ENCODE data around the gene CEPT1. TPM values are rescaled to one million over a fixed set of nuclear protein-coding genes. Genes with fewer than 3 reads are reported as not detected.

The CEPT1 gene
- polyA plus RNA-seq, 1 donor = 57.3 TPM

DNA sequence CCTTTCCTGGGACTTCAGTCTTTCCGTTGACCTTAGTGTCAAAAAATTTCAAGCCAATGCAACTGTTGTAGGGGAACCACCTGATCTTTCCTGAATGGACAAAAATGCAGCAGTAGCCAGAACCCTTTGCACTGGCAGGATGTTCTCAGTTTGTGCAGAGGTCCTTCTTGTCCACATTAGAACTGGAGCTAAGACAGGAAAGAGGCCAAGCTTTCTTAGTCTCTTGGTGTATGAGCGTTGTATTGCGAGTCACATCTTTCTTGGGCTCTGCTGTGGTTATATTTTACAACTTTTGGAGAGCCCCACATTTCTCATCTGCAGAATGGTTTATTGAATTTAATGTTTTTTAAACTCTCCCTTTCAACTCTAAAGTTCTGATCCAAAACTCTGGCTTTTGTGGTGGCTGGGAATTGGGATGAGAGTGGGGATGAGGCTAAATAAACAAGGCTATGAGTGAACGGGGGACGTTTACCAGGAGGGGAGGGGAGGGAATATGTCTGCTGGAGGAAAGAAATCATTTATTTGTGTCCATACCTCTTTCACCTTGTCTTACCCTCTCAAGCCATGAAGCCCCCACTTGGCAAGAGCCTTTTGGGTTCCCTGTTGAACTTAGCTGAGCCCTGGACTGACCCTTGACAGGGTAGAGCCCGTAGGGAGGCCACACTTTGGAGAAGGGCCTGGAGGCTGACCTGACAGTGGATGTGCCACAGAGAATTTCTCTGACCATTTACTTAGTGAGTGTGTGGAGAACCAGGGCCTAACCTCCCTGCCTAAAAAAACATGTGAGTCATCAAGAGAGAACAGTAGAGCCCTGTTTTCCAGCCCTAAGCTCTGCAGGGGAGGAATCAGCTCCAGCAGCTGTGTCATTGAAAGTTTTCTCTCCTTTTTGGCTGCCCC, 88.1 kb downstream of the CEPT1 start:
- Histone ChIP-seq H3K27ac (ENCODE audit: low read length) (no peak overlapping the region), H3K9me3 (ENCODE audit: control insufficient read depth, low read depth, low read length) (no peaks in the 10 kb centered on the region), H3K27me3 (ENCODE audit: control insufficient read depth, insufficient read depth, low read length) (no peaks in the 10 kb centered on the region), H3K4me1 (ENCODE audit: control insufficient read depth, insufficient read depth, low read length) (no peaks in the 10 kb centered on the region), H3K36me3 (ENCODE audit: control insufficient read depth, insufficient read depth, low read length) (no peaks in the 10 kb centered on the region), H3K4me3 (ENCODE audit: low read length) (no peak overlapping the region)
- DNase-seq = no peak
- WGBS (ENCODE audit: insufficient coverage, low lambda C conversion rate) = 50% methylated on average over 2 of the region's 6 CpGs

DNA sequence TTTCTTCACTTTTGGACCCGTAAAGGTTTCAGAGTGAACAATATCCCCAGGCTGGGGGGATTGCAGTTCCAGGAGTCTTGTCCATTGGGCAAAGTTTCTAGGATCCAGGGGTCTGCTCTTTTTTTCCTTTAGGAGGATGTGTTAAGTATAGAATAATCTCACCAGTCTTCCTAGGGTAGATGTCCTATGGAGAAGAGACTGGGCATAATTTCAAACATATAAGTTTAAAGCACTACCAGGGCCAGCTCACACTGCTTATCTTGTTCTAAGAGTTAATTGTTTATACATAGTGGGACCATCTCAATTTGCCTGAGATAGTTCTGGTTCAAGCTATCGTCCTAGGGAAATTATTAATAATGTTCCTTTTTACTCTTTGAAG, 88.7 kb downstream of the CEPT1 start:
- DNase-seq = no peak
- H3K9me3 ChIP-seq (ENCODE audit: control insufficient read depth, low read depth, low read length) = no peaks in the 10 kb centered on the region
- no peak overlapping the region for H3K4me3 ChIP-seq (ENCODE audit: low read length)
- no peaks in the 10 kb centered on the region for H3K4me1 ChIP-seq (ENCODE audit: control insufficient read depth, insufficient read depth, low read length)
- H3K27me3 ChIP-seq (ENCODE audit: control insufficient read depth, insufficient read depth, low read length) = no peaks in the 10 kb centered on the region
- WGBS (ENCODE audit: insufficient coverage, low lambda C conversion rate) = no CpG with 5 or more reads among the region's 2 CpGs
- no peak overlapping the region for H3K27ac ChIP-seq (ENCODE audit: low read length)
- H3K36me3 ChIP-seq (ENCODE audit: control insufficient read depth, insufficient read depth, low read length) = no peaks in the 10 kb centered on the region

DNA sequence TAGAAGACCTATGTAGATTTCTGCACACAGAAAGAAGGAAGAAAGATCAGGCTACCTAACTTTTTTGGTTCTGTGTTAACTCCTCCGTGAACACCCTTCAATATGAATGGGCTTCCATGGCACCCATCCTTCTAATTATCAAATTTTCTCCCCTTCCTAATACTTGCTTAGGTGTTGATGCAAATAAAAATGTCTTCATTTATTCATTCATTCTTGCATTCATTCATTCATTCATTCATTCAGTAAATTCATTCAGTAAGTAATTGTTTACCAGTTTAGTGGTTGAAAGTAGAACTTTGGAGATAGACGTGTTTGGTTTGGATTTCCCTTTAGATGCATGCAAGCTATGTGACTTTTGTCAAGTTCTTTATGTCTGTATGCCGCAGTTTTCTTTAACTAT, 92.1 kb downstream of the CEPT1 start:
- Histone ChIP-seq H3K4me3 (ENCODE audit: low read length) (no peak overlapping the region), H3K4me1 (ENCODE audit: control insufficient read depth, insufficient read depth, low read length) (no peaks in the 10 kb centered on the region), H3K9me3 (ENCODE audit: control insufficient read depth, low read depth, low read length) (no peaks in the 10 kb centered on the region), H3K36me3 (ENCODE audit: control insufficient read depth, insufficient read depth, low read length) (no peaks in the 10 kb centered on the region), H3K27ac (ENCODE audit: low read length) (no peak overlapping the region), H3K27me3 (ENCODE audit: control insufficient read depth, insufficient read depth, low read length) (peaks cover 8% of the 10 kb centered on the region)
- 100% methylated on average over 1 of the region's 3 CpGs for WGBS (ENCODE audit: insufficient coverage, low lambda C conversion rate)
- no peak for DNase-seq

DNA sequence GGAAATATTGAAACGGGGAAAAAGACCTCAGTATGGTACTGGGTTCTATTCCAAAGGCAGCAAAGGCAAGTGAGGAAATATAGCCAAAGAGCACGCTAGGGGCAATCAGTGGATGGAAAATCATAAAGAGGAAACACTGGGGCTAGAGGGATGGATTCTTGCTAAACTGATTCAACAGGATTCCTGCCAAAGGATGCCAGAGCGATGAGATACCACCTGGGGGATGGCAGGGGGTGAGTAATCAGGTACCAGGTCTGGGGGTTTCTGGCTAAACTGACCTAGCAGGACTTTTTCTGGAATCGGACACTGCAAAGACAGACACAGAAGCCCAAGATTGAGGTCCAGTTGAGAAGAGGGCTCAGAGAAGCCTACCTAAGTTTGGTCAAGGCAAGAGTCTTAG, 94.2 kb downstream of the CEPT1 start:
- no peak overlapping the region for H3K4me3 ChIP-seq (ENCODE audit: low read length)
- H3K9me3 ChIP-seq (ENCODE audit: control insufficient read depth, low read depth, low read length) = no peaks in the 10 kb centered on the region
- no peak for DNase-seq
- no peak overlapping the region for H3K27ac ChIP-seq (ENCODE audit: low read length)
- no peaks in the 10 kb centered on the region for H3K36me3 ChIP-seq (ENCODE audit: control insufficient read depth, insufficient read depth, low read length)
- H3K27me3 ChIP-seq (ENCODE audit: control insufficient read depth, insufficient read depth, low read length) = peaks cover 10% of the 10 kb centered on the region
- no peaks in the 10 kb centered on the region for H3K4me1 ChIP-seq (ENCODE audit: control insufficient read depth, insufficient read depth, low read length)
- 80% methylated on average over 1 of the region's 4 CpGs for WGBS (ENCODE audit: insufficient coverage, low lambda C conversion rate)

Other genes with a start within 250 kb of the CEPT1 start
- gene LRIF1, start 176.3 kb upstream of the CEPT1 start, polyA plus RNA-seq = 13.0 TPM
- gene DRAM2, start 130 bp upstream of the CEPT1 start, polyA plus RNA-seq = 78.5 TPM
- 40.0 TPM for gene DENND2D, start 60.4 kb downstream of the CEPT1 start, polyA plus RNA-seq
- 2.4 TPM for gene CHI3L2, start 87.5 kb downstream of the CEPT1 start, polyA plus RNA-seq
- gene CHIA, start 150.6 kb downstream of the CEPT1 start, polyA plus RNA-seq = not detected